CD8-positive, alpha-beta memory T cell (primary cell): ENCODE measurements around the gene PSMF1. TPM values are rescaled to one million over a fixed set of nuclear protein-coding genes. Genes with fewer than 3 reads are reported as not detected.

Experiments used
- CTCF ChIA-PET: fragments of 350-600 bp; sonication (Branson Sonifier 250); formaldehyde crosslinking; loops from one replicate; lab custom pipeline; 2021; ENCODE audit warnings: antibody characterized with exemption; lab: Charles Lee
- POLR2A ChIA-PET: fragments of 350-600 bp; sonication (Branson Sonifier 250); formaldehyde crosslinking; loops from one replicate; lab custom pipeline; 2021; ENCODE audit warnings: antibody characterized with exemption; lab: Charles Lee
- DNase-seq, 5 donors: peaks; one replicate each; pipeline versions ENCODE4 v3.0.0 to v3.0.0-alpha.2; 2020 to 2022; ENCODE audit warnings: mixed read lengths in 1 of 5
- H3K27ac ChIP-seq: one replicate; pipeline ENCODE4 v1.7.0; 2013; ENCODE audit warnings: low read depth, mild to moderate bottlenecking, low read length, moderate library complexity
- H3K27me3 ChIP-seq: 2 replicates; pipeline ENCODE4 v1.7.0; 2013; ENCODE audit warnings: low read length, mild to moderate bottlenecking; ENCODE audit not compliant: insufficient read depth, poor library complexity, severe bottlenecking
- H3K36me3 ChIP-seq: 2 replicates; pipeline ENCODE4 v1.7.0; 2013; ENCODE audit warnings: mild to moderate bottlenecking, low read length, moderate library complexity; ENCODE audit not compliant: insufficient read depth
- H3K4me1 ChIP-seq: 2 replicates; pipeline ENCODE4 v1.7.0; 2013; ENCODE audit warnings: mild to moderate bottlenecking, low read length, moderate library complexity; ENCODE audit not compliant: insufficient read depth
- H3K4me3 ChIP-seq: 2 replicates; pipeline ENCODE4 v1.7.0; 2013; ENCODE audit warnings: mild to moderate bottlenecking, low read length
- H3K9me3 ChIP-seq: 2 replicates; pipeline ENCODE4 v1.7.0; 2013; ENCODE audit warnings: mild to moderate bottlenecking, low read length
- H3K27ac Mint-ChIP-seq, 8 donors: one replicate each; pipeline ENCODE4 v1.8.0; 2020 to 2021; ENCODE audit warnings: mixed read lengths in 8 of 8, mild to moderate bottlenecking in 6 of 8, inconsistent platforms in 3 of 8, moderate library complexity in 3 of 8
- H3K27me3 Mint-ChIP-seq, 2 donors: one replicate each; pipeline ENCODE4 v1.8.0; 2020 to 2021; ENCODE audit warnings: mixed read lengths in 2 of 2, mild to moderate bottlenecking in 1 of 2, moderate library complexity in 1 of 2
- H3K36me3 Mint-ChIP-seq, 3 donors: one replicate each; pipeline ENCODE4 v1.8.0; 2020 to 2021; ENCODE audit warnings: mixed read lengths in 3 of 3, inconsistent platforms in 1 of 3, mild to moderate bottlenecking in 1 of 3
- H3K4me1 Mint-ChIP-seq, 3 donors: one replicate each; pipeline ENCODE4 v1.8.0; 2020 to 2021; ENCODE audit warnings: mixed read lengths in 3 of 3, inconsistent platforms in 1 of 3, mild to moderate bottlenecking in 1 of 3
- H3K4me3 Mint-ChIP-seq, 7 donors: one replicate each; pipeline ENCODE4 v1.8.0; 2020 to 2021; ENCODE audit warnings: mixed read lengths in 7 of 7, mild to moderate bottlenecking in 6 of 7, moderate library complexity in 4 of 7, inconsistent platforms in 2 of 7
- H3K9me3 Mint-ChIP-seq, 5 donors: one replicate each; pipeline ENCODE4 v1.8.0; 2020 to 2022; ENCODE audit warnings: mixed read lengths in 5 of 5, mild to moderate bottlenecking in 3 of 5, moderate library complexity in 2 of 5, inconsistent platforms in 1 of 5
- polyA plus RNA-seq: library from polyadenylated mRNA; unstranded; fragments of 300-500 nt; fragmentation: Illumina TruSeq; gene quantifications from one replicate; pipeline ENCODE4 v1.2.3, GENCODE V29; 2021
- total RNA-seq, 2 experiments: library from RNA; stranded (reverse); gene quantifications; one replicate each; pipeline ENCODE4 v1.2.3, GENCODE V29; 2021

Gene PSMF1
- total and polyA plus RNA-seq, 3 experiments from 2014 or later = 169 to 189 (median 185) TPM

DNA sequence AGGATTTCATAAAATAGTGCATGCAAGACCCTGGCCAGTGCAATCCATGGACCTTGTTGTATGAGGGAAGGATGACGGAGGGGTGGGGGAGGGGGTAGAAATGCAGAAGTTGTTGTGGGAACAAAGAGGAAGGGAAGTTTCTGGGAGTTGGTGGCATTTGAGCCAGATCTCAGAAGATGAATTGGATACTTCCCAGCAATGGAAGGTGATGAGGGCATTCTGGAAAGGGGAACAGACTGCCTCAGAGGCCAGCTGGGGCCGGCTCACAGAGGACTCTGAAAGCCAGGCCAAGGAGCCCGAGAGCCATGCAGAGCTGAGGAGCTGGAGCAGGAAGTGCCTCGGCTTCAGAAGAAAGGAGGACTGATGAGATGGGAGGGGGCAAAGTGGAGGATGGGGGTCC is 63.7 kb downstream of the PSMF1 start:
- peak overlapping the region in 1 of 8 donors; percentile 79 for H3K27ac Mint-ChIP-seq
- POLR2A ChIA-PET = no interaction called here
- DNase-seq = no peak
- no peaks in the 10 kb centered on the region for H3K9me3 ChIP-seq
- CTCF ChIA-PET = no interaction called here
- no peak overlapping the region for H3K27ac ChIP-seq
- H3K4me3 Mint-ChIP-seq = peak overlapping the region in 1 of 7 donors; percentile 60
- no peaks in the 10 kb centered on the region for H3K36me3 ChIP-seq
- peaks cover 0 to 9% (median 5%) of the 10 kb centered on the region in 3 donors for H3K36me3 Mint-ChIP-seq
- no peak overlapping the region for H3K4me3 ChIP-seq
- H3K27me3 Mint-ChIP-seq = peaks cover 19 to 24% of the 10 kb centered on the region in 2 donors
- H3K9me3 Mint-ChIP-seq = peaks cover 0 to 2% (median 0%) of the 10 kb centered on the region in 5 donors
- H3K4me1 Mint-ChIP-seq = peaks cover 10 to 14% (median 12%) of the 10 kb centered on the region in 3 donors
- peaks cover 6% of the 10 kb centered on the region for H3K27me3 ChIP-seq
- no peaks in the 10 kb centered on the region for H3K4me1 ChIP-seq

DNA sequence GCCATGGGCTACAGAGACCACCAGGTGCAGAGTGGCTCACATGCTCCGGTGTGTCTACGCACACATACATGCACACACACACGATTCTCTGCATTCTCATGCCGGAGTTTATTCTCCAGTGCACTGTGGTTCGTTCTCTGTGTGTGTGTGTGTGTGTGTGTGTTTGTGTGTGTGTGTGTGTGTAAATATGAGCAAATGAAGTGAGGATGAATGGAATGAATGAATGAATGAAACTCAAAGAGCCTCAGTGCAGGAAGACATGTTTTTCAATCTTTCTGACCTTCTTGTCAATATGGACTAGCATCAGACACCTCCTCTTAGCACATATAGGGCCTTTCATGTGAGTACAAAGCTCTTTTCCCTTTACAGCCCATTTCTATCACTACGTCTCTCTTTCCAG is 64.8 kb downstream of the PSMF1 start:
- peaks cover 19 to 24% of the 10 kb centered on the region in 2 donors for H3K27me3 Mint-ChIP-seq
- no peak overlapping the region for H3K27ac ChIP-seq
- H3K4me1 ChIP-seq = no peaks in the 10 kb centered on the region
- ChIA-PET POLR2A (no interaction called here), CTCF (no interaction called here)
- no peak for DNase-seq
- H3K4me1 Mint-ChIP-seq = peaks cover 10 to 14% (median 12%) of the 10 kb centered on the region in 3 donors
- no peaks in the 10 kb centered on the region for H3K36me3 ChIP-seq
- no peak overlapping the region for H3K4me3 ChIP-seq
- no peaks in the 10 kb centered on the region for H3K9me3 Mint-ChIP-seq
- H3K27me3 ChIP-seq = peaks cover 6% of the 10 kb centered on the region
- H3K9me3 ChIP-seq = no peaks in the 10 kb centered on the region
- H3K27ac Mint-ChIP-seq = no peak overlapping the region
- peaks cover 0 to 5% (median 4%) of the 10 kb centered on the region in 3 donors for H3K36me3 Mint-ChIP-seq
- H3K4me3 Mint-ChIP-seq = peak overlapping the region in 2 of 7 donors; percentile 10 to 69

DNA sequence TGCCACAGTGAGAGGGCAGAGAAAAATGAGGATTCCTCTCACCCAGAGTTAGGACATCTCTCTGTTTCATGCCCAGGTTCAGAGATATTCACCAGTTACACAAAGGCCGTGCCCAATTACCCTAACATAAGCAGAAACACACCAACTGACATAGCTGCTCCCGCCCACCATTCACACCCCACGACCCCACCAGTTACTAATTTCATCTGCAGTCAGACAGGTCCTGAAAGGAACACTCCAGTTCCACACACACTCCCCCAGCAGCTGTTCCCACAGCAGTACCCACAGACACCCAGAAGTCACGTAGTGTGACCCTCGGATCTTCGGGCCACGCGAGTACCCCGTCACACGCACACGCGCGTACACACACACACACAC is 65.8 kb downstream of the PSMF1 start:
- Mint-ChIP-seq H3K9me3 (no peaks in the 10 kb centered on the region), H3K27me3 (peaks cover 19 to 24% of the 10 kb centered on the region in 2 donors), H3K27ac (peak overlapping the region in 2 of 8 donors; percentile 8 to 13), H3K4me3 (peak overlapping the region; percentile 2 to 75 (median 70)), H3K36me3 (peaks cover 0 to 5% (median 2%) of the 10 kb centered on the region in 3 donors), H3K4me1 (peaks cover 10 to 14% (median 12%) of the 10 kb centered on the region in 3 donors)
- Histone ChIP-seq H3K27ac (peak overlapping the region; percentile 4), H3K27me3 (peaks cover 6% of the 10 kb centered on the region), H3K9me3 (no peaks in the 10 kb centered on the region), H3K4me3 (no peak overlapping the region), H3K36me3 (no peaks in the 10 kb centered on the region), H3K4me1 (no peaks in the 10 kb centered on the region)
- ChIA-PET POLR2A (no interaction called here), CTCF (interaction anchor here (1.2 kb wide), 1 partner anchor 29 kb away, joined by 3 read pairs; no protein-coding TSS in a partner anchor)
- DNase-seq = no peak

DNA sequence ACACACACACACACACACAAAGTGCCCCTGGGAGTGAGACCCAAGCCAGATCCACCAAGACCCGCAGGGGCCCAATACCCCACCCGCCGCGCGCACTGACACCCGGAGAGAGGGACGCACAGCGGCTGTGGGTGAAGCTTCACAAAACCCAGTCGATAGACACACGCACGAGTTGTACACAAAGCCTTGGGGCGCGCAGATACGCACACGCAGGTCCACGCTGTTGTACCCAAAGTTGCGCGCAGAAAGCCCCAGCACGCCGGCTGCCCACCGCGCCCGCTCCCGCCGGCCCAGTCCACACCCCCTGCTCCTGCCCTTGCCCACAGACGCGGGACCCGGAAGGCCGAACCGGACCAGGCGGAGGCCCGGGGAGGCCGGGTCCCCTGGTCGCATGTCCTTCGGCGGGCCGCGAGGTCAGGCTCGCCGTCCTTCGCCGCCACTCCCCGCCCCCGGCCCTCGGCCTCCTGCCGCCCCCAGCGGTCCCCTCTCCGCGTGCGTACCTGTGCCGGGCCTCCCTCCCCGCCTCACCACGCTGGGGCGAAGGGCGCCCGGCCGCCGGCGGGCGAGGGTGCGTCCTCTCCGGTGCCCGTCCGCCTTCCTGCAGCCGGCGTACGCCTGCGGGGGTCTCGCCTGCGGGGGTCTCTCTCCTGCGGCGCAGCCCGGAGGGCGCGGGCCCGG is 66.4 kb downstream of the PSMF1 start, which contains the start of gene TMEM74B:
Gene TMEM74B (minus strand): TSS at position 344 of the 678 bp plus-strand sequence. CDS start 1,180 bp downstream, outside the sequence.
- Mint-ChIP-seq H3K36me3 (peaks cover 0 to 2% (median under 1%) of the 10 kb centered on the region in 3 donors), H3K9me3 (no peaks in the 10 kb centered on the region), H3K27me3 (peaks cover 19 to 24% of the 10 kb centered on the region in 2 donors), H3K27ac (peak within 1 kb of the TSS in 2 of 8 donors; percentile 8 to 13), H3K4me3 (peak within 1 kb of the TSS; percentile 10 to 76 (median 71)), H3K4me1 (peaks cover 10 to 14% (median 12%) of the 10 kb centered on the region in 3 donors)
- Histone ChIP-seq H3K36me3 (no peaks in the 10 kb centered on the region), H3K9me3 (no peaks in the 10 kb centered on the region), H3K27ac (peak within 1 kb of the TSS; percentile 48), H3K27me3 (peaks cover 6% of the 10 kb centered on the region), H3K4me1 (no peaks in the 10 kb centered on the region), H3K4me3 (no peak within 1 kb of the TSS)
- DNase-seq = no peak
- CTCF ChIA-PET = interaction anchor here (1.2 kb wide), 1 partner anchor 28 kb away, joined by 3 read pairs; no protein-coding TSS in a partner anchor
- POLR2A ChIA-PET = no interaction called here

DNA sequence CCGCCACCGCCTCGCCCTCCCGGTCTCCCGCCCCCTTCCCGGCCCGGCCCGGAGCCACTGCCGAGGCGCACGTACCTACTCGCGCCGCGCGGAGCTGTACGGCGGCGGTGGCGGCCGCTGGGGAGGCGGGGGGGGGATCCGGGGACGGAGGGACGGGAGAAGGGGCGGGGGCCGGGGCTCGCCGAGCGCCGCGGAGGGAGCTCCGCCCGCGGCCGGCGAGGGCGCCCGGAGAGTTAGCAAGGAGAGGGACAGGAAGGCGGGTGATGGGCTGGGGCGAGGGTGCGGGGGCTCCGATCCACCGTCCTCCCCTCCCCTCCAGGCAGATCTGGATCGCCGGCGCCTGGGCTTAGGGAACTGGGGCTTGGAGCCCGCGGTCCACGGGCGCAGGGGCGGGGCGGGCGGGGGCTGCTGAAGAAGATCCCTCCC is 66.9 kb downstream of the PSMF1 start:
- DNase-seq = no peak
- H3K27me3 ChIP-seq = peaks cover 6% of the 10 kb centered on the region
- H3K4me3 ChIP-seq = no peak overlapping the region
- no peak overlapping the region for H3K27ac Mint-ChIP-seq
- H3K4me1 Mint-ChIP-seq = peaks cover 10 to 14% (median 12%) of the 10 kb centered on the region in 3 donors
- no peaks in the 10 kb centered on the region for H3K9me3 Mint-ChIP-seq
- H3K27ac ChIP-seq = no peak overlapping the region
- H3K4me1 ChIP-seq = no peaks in the 10 kb centered on the region
- no peaks in the 10 kb centered on the region for H3K36me3 ChIP-seq
- ChIA-PET CTCF (no interaction called here), POLR2A (no interaction called here)
- no peaks in the 10 kb centered on the region for H3K9me3 ChIP-seq
- H3K27me3 Mint-ChIP-seq = peaks cover 19 to 24% of the 10 kb centered on the region in 2 donors
- H3K4me3 Mint-ChIP-seq = no peak overlapping the region
- H3K36me3 Mint-ChIP-seq = peaks cover 0 to 2% (median 0%) of the 10 kb centered on the region in 3 donors

DNA sequence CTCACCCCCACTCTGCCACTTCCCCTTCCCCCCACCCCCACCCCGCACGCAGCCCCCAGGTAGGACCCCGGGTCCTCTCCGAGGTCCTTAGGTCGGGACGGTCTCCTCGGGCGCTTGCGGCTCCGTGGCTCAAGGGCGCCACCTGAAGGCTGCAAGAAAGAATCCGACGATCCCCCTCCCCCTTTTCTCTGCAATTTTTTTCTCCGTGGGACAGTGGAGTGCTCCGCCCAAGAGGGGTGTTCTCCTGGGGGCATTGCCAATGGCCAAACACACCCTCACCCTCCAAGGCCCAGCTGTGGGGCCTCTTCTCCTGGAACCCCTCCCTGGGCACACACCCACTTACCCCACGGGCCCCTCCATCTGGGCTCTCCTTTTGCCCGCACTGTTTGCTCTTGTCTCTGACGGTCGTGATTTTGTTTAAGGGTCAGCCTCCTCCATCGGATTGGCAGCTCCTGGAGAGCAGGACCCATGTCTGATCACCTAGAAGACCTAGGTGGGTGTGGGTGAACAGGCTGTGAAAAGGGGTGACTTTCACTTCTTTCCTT is 67.5 kb downstream of the PSMF1 start:
- Histone ChIP-seq H3K27me3 (peaks cover 6% of the 10 kb centered on the region), H3K27ac (peak overlapping the region; percentile 48), H3K9me3 (no peaks in the 10 kb centered on the region), H3K36me3 (no peaks in the 10 kb centered on the region), H3K4me3 (no peak overlapping the region), H3K4me1 (no peaks in the 10 kb centered on the region)
- Mint-ChIP-seq H3K9me3 (no peaks in the 10 kb centered on the region), H3K4me3 (peak overlapping the region; percentile 31 to 76 (median 65)), H3K27me3 (peaks cover 19 to 24% of the 10 kb centered on the region in 2 donors), H3K36me3 (peaks cover 0 to 2% (median 0%) of the 10 kb centered on the region in 3 donors), H3K4me1 (peaks cover 10 to 14% (median 12%) of the 10 kb centered on the region in 3 donors), H3K27ac (no peak overlapping the region)
- ChIA-PET CTCF (interaction anchor here (0.6 kb wide), 1 partner anchor 66 kb away, joined by 3 read pairs; no protein-coding TSS in a partner anchor), POLR2A (no interaction called here)
- peak in 3 of 5 donors; percentile 10 to 55 (median 33) for DNase-seq

DNA sequence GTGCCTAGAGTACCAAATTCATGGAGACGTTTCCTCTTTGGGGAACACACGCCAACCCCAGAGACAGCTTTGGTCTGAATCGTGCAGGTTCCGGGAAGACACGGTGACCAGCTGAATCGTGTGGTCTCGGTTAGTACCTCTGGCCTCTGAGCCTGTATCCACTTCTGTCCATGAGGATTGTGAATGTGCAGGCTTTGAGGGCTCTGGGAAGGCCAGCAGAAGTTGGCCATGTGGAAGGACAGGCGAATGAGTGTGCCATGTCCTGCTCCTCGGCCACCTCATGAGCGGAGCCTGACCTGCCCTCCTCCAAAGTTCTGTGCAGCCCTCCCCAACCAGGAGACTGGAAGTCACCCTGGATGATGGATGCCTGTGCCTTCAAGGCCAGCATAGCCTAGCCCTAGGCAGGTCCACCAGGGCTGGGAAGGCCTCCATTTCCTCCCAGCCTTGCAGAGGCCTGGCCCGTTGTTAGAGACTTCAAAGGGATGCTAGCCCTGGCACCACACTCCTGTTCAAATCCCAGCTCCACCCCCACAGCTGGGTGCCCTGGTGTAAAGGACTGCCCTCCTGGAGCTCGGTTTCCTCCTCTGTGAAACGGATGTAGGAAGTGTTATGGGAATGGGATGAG is 68.1 kb downstream of the PSMF1 start:
- Histone ChIP-seq H3K36me3 (no peaks in the 10 kb centered on the region), H3K27ac (peak overlapping the region; percentile 48), H3K9me3 (no peaks in the 10 kb centered on the region), H3K27me3 (peaks cover 6% of the 10 kb centered on the region), H3K4me1 (no peaks in the 10 kb centered on the region), H3K4me3 (no peak overlapping the region)
- H3K27ac Mint-ChIP-seq = no peak overlapping the region
- H3K36me3 Mint-ChIP-seq = peaks cover 0 to under 1% (median 0%) of the 10 kb centered on the region in 3 donors
- no peaks in the 10 kb centered on the region for H3K9me3 Mint-ChIP-seq
- H3K4me1 Mint-ChIP-seq = peaks cover 10 to 14% (median 12%) of the 10 kb centered on the region in 3 donors
- ChIA-PET CTCF (interaction anchor here (0.6 kb wide), 1 partner anchor 67 kb away, joined by 3 read pairs; no protein-coding TSS in a partner anchor), POLR2A (no interaction called here)
- no peak for DNase-seq
- H3K27me3 Mint-ChIP-seq = peaks cover 19 to 24% of the 10 kb centered on the region in 2 donors
- H3K4me3 Mint-ChIP-seq = peak overlapping the region in 4 of 7 donors; percentile 31 to 70 (median 60)
